K562 (cell line): ENCODE data around the gene DOCK1. TPM values are rescaled to one million over a fixed set of nuclear protein-coding genes. Genes with fewer than 3 reads are reported as not detected.

Experiments
- ATAC-seq: fragments of 200-7000 bp; cut with Tn5 transposase; 3 replicates; pipeline ENCODE4 v1.9.1; 2020; ENCODE audit warnings: moderate library complexity
- BruUV-seq: library from RNA; stranded (reverse); fragments of 400-500 nt; replicated peaks from 2 replicates; lab custom pipeline; 2021; lab: Mats Ljungman, UMichigan
- CTCF ChIA-PET: fragments of 300-600 bp; formaldehyde crosslinking; extraction: SDS; loops from one replicate; lab custom pipeline; 2021; ENCODE audit warnings: low intra/inter-chr PET ratio; lab: Yijun Ruan, JAX
- POLR2A ChIA-PET: fragments of 300-600, 350-650 bp; sonication (Branson Sonifier 250); formaldehyde crosslinking; extraction: SDS; loops from one replicate; lab custom pipeline; 2021; ENCODE audit warnings: antibody characterized with exemption, inconsistent platforms; lab: Yijun Ruan, JAX
- DNase-seq, 4 experiments: peaks; one replicate each; pipeline versions ENCODE4 v3.0.0 to v3.0.0-alpha.2; 2011 to 2018; ENCODE audit warnings: low spot score in 3 of 4, mixed read lengths in 3 of 4; ENCODE audit errors: extremely low read depth in 1 of 4
- FAIRE-seq: peaks from 2 replicates; lab custom pipeline; 2011; peaks lifted over from hg19 to GRCh38; lab: Jason Lieb, UNC
- H2AFZ ChIP-seq: 2 replicates; pipeline ENCODE4 v1.6.0; 2011; ENCODE audit warnings: low read depth, low read length, control low read depth, inconsistent platforms
- H3K27ac ChIP-seq: fragments of 200-600 bp; 3 replicates; pipeline ENCODE4 v1.8.0; 2011; ENCODE audit warnings: low read depth, mild to moderate bottlenecking, control low read depth, inconsistent platforms, low read length, moderate library complexity, mixed read lengths; ENCODE audit errors: extremely low read depth
- H3K27me3 ChIP-seq, 2 experiments: fragments of 300-600 bp in 1 of 2; 2 replicates in 1 of 2; 3 replicates in 1 of 2; pipeline versions ENCODE4 v1.6.0 to v1.8.0; 2011; ENCODE audit warnings: inconsistent platforms in 2 of 2, low read length in 2 of 2, mild to moderate bottlenecking in 1 of 2, mixed read lengths in 1 of 2, moderate library complexity in 1 of 2; ENCODE audit not compliant: control insufficient read depth in 2 of 2, insufficient read depth in 2 of 2
- H3K36me3 ChIP-seq: fragments of 300-600 bp; 3 replicates; pipeline ENCODE4 v1.8.0; 2011; ENCODE audit warnings: mild to moderate bottlenecking, low read length, inconsistent platforms; ENCODE audit not compliant: control insufficient read depth, insufficient read depth
- H3K4me1 ChIP-seq, 2 experiments: fragments of 200-600 bp in 1 of 2; replicated peaks in 1 of 2; 2 replicates in 1 of 2; 3 replicates in 1 of 2; pipeline versions ENCODE4 v1.5.1 to v1.8.0; 2011; ENCODE audit warnings: inconsistent platforms in 2 of 2, low read length in 2 of 2, mild to moderate bottlenecking in 1 of 2, mixed read lengths in 1 of 2, moderate library complexity in 1 of 2; ENCODE audit not compliant: control insufficient read depth in 2 of 2, insufficient read depth in 2 of 2
- H3K4me2 ChIP-seq: 2 replicates; pipeline ENCODE4 v1.6.1; 2011; ENCODE audit warnings: low read length, control low read depth, inconsistent platforms, mixed read lengths; ENCODE audit not compliant: insufficient read depth
- H3K4me3 ChIP-seq: fragments of 200-600 bp; sonication (generic), shearing (Covaris generic); 2 replicates; pipeline ENCODE4 v1.5.1; 2016; ENCODE audit warnings: control low read depth, inconsistent platforms
- H3K79me2 ChIP-seq: fragments of 200-600 bp; 3 replicates; pipeline ENCODE4 v1.8.0; 2011; ENCODE audit warnings: low read length, inconsistent platforms; ENCODE audit not compliant: control insufficient read depth, insufficient read depth
- H3K9ac ChIP-seq, 2 experiments: 2 replicates each; pipeline versions ENCODE4 v1.6.0 to v1.6.1; 2011; ENCODE audit warnings: low read depth in 2 of 2, low read length in 2 of 2, control low read depth in 1 of 2, inconsistent platforms in 1 of 2, mild to moderate bottlenecking in 1 of 2, mixed read lengths in 1 of 2; ENCODE audit not compliant: insufficient read depth in 1 of 2
- H3K9me1 ChIP-seq: one replicate; pipeline ENCODE4 v1.6.0; 2011; ENCODE audit warnings: inconsistent platforms, mild to moderate bottlenecking, low read length, moderate library complexity; ENCODE audit not compliant: control insufficient read depth, insufficient read depth
- H3K9me3 ChIP-seq: replicated peaks from 2 replicates; pipeline ENCODE4 v1.5.1; 2011; ENCODE audit warnings: low read depth, low read length, inconsistent platforms; ENCODE audit not compliant: control insufficient read depth, insufficient read depth
- H4K20me1 ChIP-seq: replicated peaks from 2 replicates; pipeline ENCODE4 v1.6.1; 2011; ENCODE audit warnings: low read length, inconsistent platforms, mixed read lengths; ENCODE audit not compliant: control insufficient read depth, insufficient read depth
- ARID1B ChIP-seq: fragments of 450-650 bp; IDR thresholded peaks from 2 replicates; pipeline ENCODE4 v1.6.1; 2016; ENCODE audit warnings: antibody characterized with exemption, mild to moderate bottlenecking, inconsistent platforms
- EWSR1 ChIP-seq: fragments of 450-650 bp; IDR thresholded peaks from 2 replicates; pipeline ENCODE4 v1.6.1; 2018; ENCODE audit warnings: borderline replicate concordance, mild to moderate bottlenecking, low read depth, moderate library complexity; ENCODE audit not compliant: partially characterized antibody
- MXI1 ChIP-seq: IDR thresholded peaks from 2 replicates; pipeline ENCODE4 v1.6.1; 2011; ENCODE audit warnings: low read depth, mild to moderate bottlenecking, improper control_type of control experiment, low read length
- TCF3 ChIP-seq: sonication (generic); formaldehyde crosslinking; IDR thresholded peaks from 2 replicates; pipeline ENCODE4 v1.4.0; 2020; ENCODE audit warnings: mild to moderate bottlenecking, missing genetic modification reagents
- ZNF740 ChIP-seq, 3 experiments: fragments of 200-800 bp in 1 of 3; sonication (Bioruptor generic) in 1 of 3; sonication (generic) in 1 of 3; formaldehyde crosslinking in 1 of 3; IDR thresholded peaks; 2 replicates each; pipeline versions ENCODE4 v1.6.1 to v1.8.0; 2016 to 2022; ENCODE audit warnings: mild to moderate bottlenecking in 2 of 3, missing compliant biosample characterization in 2 of 3, missing genetic modification characterization in 2 of 3, missing genetic modification reagents in 1 of 3
- WGBS: fragments of 100-300 bp; shearing (Covaris generic); methylation state at CpG from one replicate; pipeline ENCODE4 v1.1.6; 2016; ENCODE audit warnings: low coverage, mixed read lengths; ENCODE audit not compliant: insufficient coverage; ENCODE audit errors: missing lambda C conversion rate; 5-methylcytosine and 5-hydroxymethylcytosine counted together
- in situ Hi-C: fragments of 300-500 bp; cut with MboI; formaldehyde crosslinking; loops from 4 replicates; pipeline ENCODE4 v1.15.0; 2018; ENCODE audit warnings: inconsistent platforms, mixed read lengths
- intact Hi-C: fragments of 100-400 bp; cut with micrococcal nuclease; formaldehyde crosslinking; loops from 2 replicates; pipeline ENCODE4 v1.14.2; 2022
- polyA plus RNA-seq, 8 experiments: library from polyadenylated mRNA; depleted of rRNA in 4 of 8; stranded (reverse) in 5 of 8; unstranded in 3 of 8; fragments of >200 nt; fragmentation: Nextera tagmentation in 2 of 8; fragmentation: Illumina TruSeq in 1 of 8; extraction: Ambion mirVana in 2 of 8; extraction: Trizol in 1 of 8; gene quantifications; 2 replicates each; pipeline versions ENCODE4 v1.2.1 to v1.2.3, GENCODE V29; 2011 to 2014; ENCODE audit warnings: inconsistent platforms in 1 of 8, missing spikeins in 1 of 8
- total RNA-seq, 7 experiments: library from RNA; depleted of rRNA in 6 of 7; stranded (reverse); fragments of >200 nt in 6 of 7; fragmentation: Illumina TruSeq in 2 of 7; extraction: Trizol in 2 of 7; gene quantifications; 2 replicates each; pipeline versions ENCODE4 v1.2.1 to v1.2.3, GENCODE V29; 2011 to 2021; ENCODE audit warnings: low replicate concordance in 1 of 7

DOCK1 gene
- total and polyA plus RNA-seq, 9 of the 15 experiments (the other 6 are each of a cell fraction or from before 2014, with no cell fraction given), result 0.31 TPM; not detected in 8

- TF ChIP-seq ZNF740 (CRISPR knock-in tag; IDR thresholded peaks at IDR 0.05) (no peak), ZNF740 (tag; IDR thresholded peaks at IDR 0.05) (no peak), MXI1 (no peak), EWSR1 (no peak)
Observed at GRCh38 chr10:127069436-127069835, 164.2 kb downstream of the DOCK1 start (continued).

- no peaks in the 10 kb centered on the region for H3K36me3 ChIP-seq
- TF ChIP-seq ARID1B (no peak), TCF3 (CRISPR knock-in tag) (no peak)
- TF ChIP-seq, all 486 proteins: peak for 0
- no peak overlapping the region for H3K9ac ChIP-seq
- H3K79me2 ChIP-seq, result no peaks in the 10 kb centered on the region
- H3K27ac ChIP-seq, result no peak overlapping the region
- no peaks in the 10 kb centered on the region for H4K20me1 ChIP-seq
- ChIA-PET POLR2A (no interaction called here), CTCF (no interaction called here)
- no peak overlapping the region for H3K4me3 ChIP-seq
- no peak overlapping the region for H2AFZ ChIP-seq
- H3K9me1 ChIP-seq, result no peaks in the 10 kb centered on the region
- no peaks in the 10 kb centered on the region for H3K9me3 ChIP-seq
- H3K27me3 ChIP-seq, result no peaks in the 10 kb centered on the region
- ATAC-seq (no peak), DNase-seq (no peak), FAIRE-seq (no peak)
- no peaks in the 10 kb centered on the region for H3K4me1 ChIP-seq
- in situ Hi-C loops (no loop called here), intact Hi-C loops (no loop called here)
- no TSS peak for BruUV-seq
- 0% methylated on average over 2 of the region's 2 CpGs for WGBS
- H3K4me2 ChIP-seq, result no peak overlapping the region
Observed at GRCh38 chr10:127071126-127071525, 165.9 kb downstream of the DOCK1 start.
